Left renal pelvis (tissue), 4 donors: ENCODE results near the gene CRBN. TPM values are rescaled to one million over a fixed set of nuclear protein-coding genes. Genes with fewer than 3 reads are reported as not detected.

Source experiments
- DNase-seq, 4 donors: peaks; one replicate each; pipeline ENCODE4 v3.0.0-alpha.2; 2013; ENCODE audit warnings: low read depth in 4 of 4, low spot score in 3 of 4
- polyA plus RNA-seq, 4 donors: library from polyadenylated mRNA; unstranded; fragments of 120-200 nt; gene quantifications; one replicate each; pipeline ENCODE4 v1.2.1, GENCODE V29; 2013; ENCODE audit not compliant: insufficient read length in 4 of 4

Gene CRBN
- polyA plus RNA-seq, 4 donors, result 58.8 to 76.5 (median 68.2) TPM

- no peak for DNase-seq
Observed at GRCh38 chr3:3117651-3118050, 61.8 kb downstream of the CRBN start.

- no peak for DNase-seq
Observed at GRCh38 chr3:3113042-3113709, 66.3 kb downstream of the CRBN start.

GRCh38 chr3:3110749-3111361 is 68.6 kb downstream of the CRBN start:
- no peak for DNase-seq

- peak in 2 of 4 donors; percentile 6 to 47 for DNase-seq
Observed at GRCh38 chr3:3110299-3110630, 69.2 kb downstream of the CRBN start, which contains the start of gene IL5RA. Gene IL5RA (minus strand): TSS chr3:3110374. CDS start chr3:3104984, 5,390 bp downstream.

- DNase-seq, result no peak
Observed at GRCh38 chr3:3109407-3110298, 69.8 kb downstream of the CRBN start.

- no peak for DNase-seq
Observed at GRCh38 chr3:3107858-3108257, 71.6 kb downstream of the CRBN start.

GRCh38 chr3:3107181-3107580 is 72.3 kb downstream of the CRBN start:
- DNase-seq, result no peak

GRCh38 chr3:3105815-3106214 is 73.7 kb downstream of the CRBN start:
- DNase-seq, result no peak

GRCh38 chr3:3105246-3105645 is 74.2 kb downstream of the CRBN start:
- no peak for DNase-seq

GRCh38 chr3:3102751-3103150 is 76.7 kb downstream of the CRBN start:
- DNase-seq, result no peak

- DNase-seq, result no peak
Observed at GRCh38 chr3:3101660-3102458, 77.6 kb downstream of the CRBN start.

Other genes starting within 250 kb of the CRBN start
- gene IL5RA, start 69.3 kb downstream of the CRBN start, polyA plus RNA-seq, result under 1 TPM; 0.38 to 0.92 (median 0.69) TPM
- 10 to 100 TPM; 23.6 to 38.4 (median 37.2) TPM for gene TRNT1, start 52.8 kb downstream of the CRBN start, polyA plus RNA-seq